Caco-2 (cell line): ENCODE results near the gene ASMTL. TPM values are rescaled to one million over a fixed set of nuclear protein-coding genes. Genes with fewer than 3 reads are reported as not detected.

ENCODE experiments used
- BruUV-seq: library from RNA; stranded (reverse); fragments of 400-500 nt; replicated peaks from 2 replicates; lab custom pipeline; 2021; lab: Mats Ljungman, UMichigan
- CTCF ChIA-PET: fragments of 300-600 bp; sonication (Branson Sonifier 250); formaldehyde crosslinking; loops from one replicate; lab custom pipeline; 2022; ENCODE audit warnings: antibody characterized with exemption; lab: Charles Lee
- POLR2A ChIA-PET: fragments of 300-600 bp; sonication (Branson Sonifier 250); formaldehyde crosslinking; loops from one replicate; lab custom pipeline; 2022; ENCODE audit warnings: antibody characterized with exemption; lab: Charles Lee
- DNase-seq, 2 experiments: peaks; one replicate each; pipeline versions ENCODE4 v3.0.0 to v3.0.0-alpha.2; 2020 to 2022
- H3K27me3 ChIP-seq: replicated peaks from 2 replicates; pipeline ENCODE4 v1.6.0; 2011; ENCODE audit warnings: low read length; ENCODE audit not compliant: control insufficient read depth, insufficient read depth
- H3K36me3 ChIP-seq: 2 replicates; pipeline ENCODE4 v1.5.1; 2011; ENCODE audit warnings: low read length; ENCODE audit not compliant: control insufficient read depth, insufficient read depth
- H3K4me1 ChIP-seq: fragments of 250-450 bp; sonication (Bioruptor Pico); 2 replicates; pipeline ENCODE4 v1.5.1; 2020; ENCODE audit warnings: mild to moderate bottlenecking
- H3K4me3 ChIP-seq: 2 replicates; pipeline ENCODE4 v1.5.1; 2011; ENCODE audit warnings: low read depth, mild to moderate bottlenecking, control low read depth, low read length
- H3K9me3 ChIP-seq: fragments of 250-450 bp; sonication (Bioruptor Pico); 2 replicates; pipeline ENCODE4 v1.5.1; 2020; ENCODE audit warnings: mild to moderate bottlenecking, moderate library complexity
- H3K27ac Mint-ChIP-seq: one replicate; pipeline ENCODE4 v1.8.0; 2022; ENCODE audit warnings: mixed read lengths; ENCODE audit not compliant: unreplicated experiment
- H3K27me3 Mint-ChIP-seq: one replicate; pipeline ENCODE4 v1.8.0; 2022; ENCODE audit warnings: mixed read lengths; ENCODE audit not compliant: insufficient read depth, unreplicated experiment
- H3K36me3 Mint-ChIP-seq: one replicate; pipeline ENCODE4 v1.8.0; 2022; ENCODE audit warnings: mild to moderate bottlenecking, mixed read lengths; ENCODE audit not compliant: insufficient read depth, unreplicated experiment
- H3K4me1 Mint-ChIP-seq: one replicate; pipeline ENCODE4 v1.8.0; 2022; ENCODE audit warnings: low read depth, mixed read lengths; ENCODE audit not compliant: unreplicated experiment
- H3K4me3 Mint-ChIP-seq: one replicate; pipeline ENCODE4 v1.8.0; 2022; ENCODE audit warnings: mild to moderate bottlenecking, moderate library complexity, mixed read lengths; ENCODE audit not compliant: unreplicated experiment
- H3K9me3 Mint-ChIP-seq: one replicate; pipeline ENCODE4 v1.8.0; 2022; ENCODE audit warnings: mixed read lengths; ENCODE audit not compliant: unreplicated experiment
- intact Hi-C: fragments of 100-400 bp; cut with micrococcal nuclease; formaldehyde crosslinking; loops from one replicate; pipeline ENCODE4 v1.10.0; 2022; ENCODE audit not compliant: unreplicated experiment
- total RNA-seq: library from RNA; stranded (reverse); gene quantifications from 2 replicates; pipeline ENCODE4 v1.2.3, GENCODE V29; 2022
- TF ChIP-seq, protein P1 (sequence below), 2 experiments: fragments of 200-600 bp in 1 of 2; IDR thresholded peaks; 1 replicate in 1 of 2; 2 replicates in 1 of 2; pipeline versions ENCODE4 v1.5.1 to v1.8.0; 2011 to 2022; ENCODE audit warnings: antibody characterized with exemption in 1 of 2, control low read depth in 1 of 2, inconsistent platforms in 1 of 2, low read depth in 1 of 2, low read length in 1 of 2, mild to moderate bottlenecking in 1 of 2, moderate library complexity in 1 of 2; ENCODE audit not compliant: insufficient read depth in 1 of 2, severe bottlenecking in 1 of 2, unreplicated experiment in 1 of 2

The ASMTL gene
- total RNA-seq, 1 experiment from 2014 or later = 17.4 TPM

DNA sequence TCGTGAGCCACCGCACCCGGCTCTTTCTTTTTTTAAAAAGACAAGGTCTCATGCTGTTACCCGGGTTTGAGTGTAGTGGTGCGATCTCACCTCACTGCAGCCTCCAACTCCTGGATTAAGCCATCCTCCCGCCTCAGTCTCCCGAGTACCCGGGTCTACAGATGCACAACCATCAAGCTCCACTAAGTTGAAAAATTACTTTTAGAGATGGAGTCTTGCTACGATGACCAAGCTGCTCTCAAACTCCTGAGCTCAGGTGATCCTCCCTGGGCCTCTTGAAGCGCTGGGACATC lies 62.8 kb downstream of the ASMTL start:
- 0 out of 2 replicates have a peak, but pooled peaks cover 5% of the 10 kb centered on the region for H3K4me1 ChIP-seq
- Mint-ChIP-seq H3K27me3 (no peaks in the 10 kb centered on the region), H3K4me3 (peak overlapping the region; percentile 31), H3K36me3 (peaks cover 93% of the 10 kb centered on the region), H3K9me3 (no peaks in the 10 kb centered on the region), H3K4me1 (peaks cover 19% of the 10 kb centered on the region), H3K27ac (no peak overlapping the region)
- H3K4me3 ChIP-seq = no peak overlapping the region
- H3K36me3 ChIP-seq = peaks cover 19% of the 10 kb centered on the region
- DNase-seq = peak in 1 of 2 experiments; percentile 24
- H3K9me3 ChIP-seq = no peaks in the 10 kb centered on the region
- TF ChIP-seq, protein P1, sequence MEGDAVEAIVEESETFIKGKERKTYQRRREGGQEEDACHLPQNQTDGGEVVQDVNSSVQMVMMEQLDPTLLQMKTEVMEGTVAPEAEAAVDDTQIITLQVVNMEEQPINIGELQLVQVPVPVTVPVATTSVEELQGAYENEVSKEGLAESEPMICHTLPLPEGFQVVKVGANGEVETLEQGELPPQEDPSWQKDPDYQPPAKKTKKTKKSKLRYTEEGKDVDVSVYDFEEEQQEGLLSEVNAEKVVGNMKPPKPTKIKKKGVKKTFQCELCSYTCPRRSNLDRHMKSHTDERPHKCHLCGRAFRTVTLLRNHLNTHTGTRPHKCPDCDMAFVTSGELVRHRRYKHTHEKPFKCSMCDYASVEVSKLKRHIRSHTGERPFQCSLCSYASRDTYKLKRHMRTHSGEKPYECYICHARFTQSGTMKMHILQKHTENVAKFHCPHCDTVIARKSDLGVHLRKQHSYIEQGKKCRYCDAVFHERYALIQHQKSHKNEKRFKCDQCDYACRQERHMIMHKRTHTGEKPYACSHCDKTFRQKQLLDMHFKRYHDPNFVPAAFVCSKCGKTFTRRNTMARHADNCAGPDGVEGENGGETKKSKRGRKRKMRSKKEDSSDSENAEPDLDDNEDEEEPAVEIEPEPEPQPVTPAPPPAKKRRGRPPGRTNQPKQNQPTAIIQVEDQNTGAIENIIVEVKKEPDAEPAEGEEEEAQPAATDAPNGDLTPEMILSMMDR (IDR thresholded peaks at IDR 0.05; ENCODE audit: insufficient read depth in 1 of 2, low read depth in 1 of 2, low read length in 1 of 2, severe bottlenecking in 1 of 2, unreplicated experiment in 1 of 2) = no peak
- BruUV-seq = no TSS peak
- ChIA-PET POLR2A (no interaction called here), CTCF (no interaction called here)
- intact Hi-C loops = no loop called here
- no peaks in the 10 kb centered on the region for H3K27me3 ChIP-seq

DNA sequence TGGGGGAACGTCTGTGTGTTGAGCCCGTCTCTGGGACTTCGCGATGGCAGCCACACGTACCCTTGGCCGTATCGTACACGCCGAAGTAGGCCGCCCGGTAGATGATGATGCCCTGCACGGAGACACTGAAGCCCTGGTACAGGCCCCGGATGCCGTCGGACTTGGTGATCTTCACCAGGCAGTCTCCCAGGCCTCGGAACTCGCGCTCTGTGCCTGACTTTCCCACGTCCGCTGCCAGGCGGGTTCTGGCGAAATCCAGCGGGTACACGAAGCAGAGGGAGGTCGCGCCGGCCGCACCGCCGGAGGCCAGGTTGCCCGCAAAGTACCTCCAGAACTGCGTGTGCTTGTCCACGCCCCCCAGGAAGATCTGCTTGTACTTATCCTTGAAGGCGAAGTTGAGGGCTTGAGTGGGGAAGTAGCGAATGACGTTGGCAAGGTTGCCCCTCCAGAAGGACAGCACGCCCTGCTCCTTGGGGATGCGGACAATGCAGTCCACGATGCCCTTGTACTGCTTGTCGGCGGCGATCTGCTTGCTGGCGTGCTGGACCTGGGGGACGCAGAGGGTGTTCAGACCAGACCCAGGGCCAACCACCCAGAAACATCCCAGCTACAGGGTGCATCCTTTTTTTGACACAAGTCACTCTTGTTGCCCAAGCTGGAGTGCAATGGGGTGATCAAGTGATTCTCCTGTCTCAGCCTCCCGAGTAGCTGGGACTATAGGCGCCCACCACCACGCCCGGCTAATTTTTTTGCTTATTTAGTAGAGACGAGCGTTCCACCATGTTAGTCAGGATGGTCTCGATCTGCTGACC lies 63.3 kb downstream of the ASMTL start:
- Mint-ChIP-seq H3K4me1 (peaks cover 15% of the 10 kb centered on the region), H3K4me3 (peak overlapping the region; percentile 55), H3K27ac (no peak overlapping the region), H3K27me3 (no peaks in the 10 kb centered on the region), H3K36me3 (peaks cover 93% of the 10 kb centered on the region), H3K9me3 (no peaks in the 10 kb centered on the region)
- CTCF ChIA-PET = no interaction called here
- Histone ChIP-seq H3K27me3 (no peaks in the 10 kb centered on the region), H3K4me3 (no peak overlapping the region), H3K9me3 (no peaks in the 10 kb centered on the region), H3K4me1 (0 out of 2 replicates have a peak, but pooled peaks cover 5% of the 10 kb centered on the region), H3K36me3 (peaks cover 19% of the 10 kb centered on the region)
- intact Hi-C loops = no loop called here
- TF ChIP-seq, protein P1 (IDR thresholded peaks at IDR 0.05; ENCODE audit: insufficient read depth in 1 of 2, low read depth in 1 of 2, low read length in 1 of 2, severe bottlenecking in 1 of 2, unreplicated experiment in 1 of 2) = no peak
- peak in 1 of 2 experiments; percentile 23 for DNase-seq
- POLR2A ChIA-PET = no interaction called here
- BruUV-seq = no TSS peak

DNA sequence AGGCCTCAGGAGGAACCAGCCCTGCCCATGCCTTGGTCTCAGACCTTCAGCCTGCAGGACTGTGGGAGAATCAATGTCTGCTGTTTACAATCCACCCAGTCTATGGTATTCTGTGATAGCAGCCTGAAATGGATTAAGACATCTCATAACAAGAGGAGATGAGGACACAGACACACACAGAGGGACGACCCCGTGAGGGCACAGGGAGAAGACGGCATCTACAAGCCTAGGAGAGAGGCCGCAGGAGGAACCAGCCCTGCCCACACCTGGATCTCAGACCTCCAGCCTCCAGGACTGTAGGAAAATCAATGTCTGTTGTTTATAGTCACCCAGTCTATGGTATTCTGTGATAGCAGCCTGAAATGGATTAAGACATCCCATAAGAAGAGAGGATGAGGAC lies 64.1 kb downstream of the ASMTL start:
- peaks cover 98% of the 10 kb centered on the region for H3K36me3 Mint-ChIP-seq
- ChIA-PET POLR2A (no interaction called here), CTCF (no interaction called here)
- peak overlapping the region; percentile 55 for H3K4me3 Mint-ChIP-seq
- no peak for DNase-seq
- Histone ChIP-seq H3K4me3 (no peak overlapping the region), H3K27me3 (no peaks in the 10 kb centered on the region), H3K4me1 (0 out of 2 replicates have a peak, but pooled peaks cover 5% of the 10 kb centered on the region), H3K9me3 (no peaks in the 10 kb centered on the region), H3K36me3 (peaks cover 19% of the 10 kb centered on the region)
- H3K4me1 Mint-ChIP-seq = peaks cover 8% of the 10 kb centered on the region
- no peaks in the 10 kb centered on the region for H3K27me3 Mint-ChIP-seq
- TF ChIP-seq, protein P1 (IDR thresholded peaks at IDR 0.05; ENCODE audit: insufficient read depth in 1 of 2, low read depth in 1 of 2, low read length in 1 of 2, severe bottlenecking in 1 of 2, unreplicated experiment in 1 of 2) = no peak
- intact Hi-C loops = no loop called here
- H3K9me3 Mint-ChIP-seq = no peaks in the 10 kb centered on the region
- BruUV-seq = no TSS peak
- H3K27ac Mint-ChIP-seq = no peak overlapping the region
